HG03045 (cell line): Measurements from ENCODE around the gene ABCA9.
"Not testable (repeated sequence)": the region's sequence is repeated elsewhere in the genome, so short reads cannot be mapped to it uniquely, and the experiment has no call there.

Experiments used
- ATAC-seq: cut with Tn5 transposase; IDR thresholded peaks from one replicate; pipeline ENCODE4 v1.9.1; 2021; ENCODE audit warnings: mild to moderate bottlenecking, moderate library complexity; ENCODE audit not compliant: unreplicated experiment

ABCA9 gene

DNA sequence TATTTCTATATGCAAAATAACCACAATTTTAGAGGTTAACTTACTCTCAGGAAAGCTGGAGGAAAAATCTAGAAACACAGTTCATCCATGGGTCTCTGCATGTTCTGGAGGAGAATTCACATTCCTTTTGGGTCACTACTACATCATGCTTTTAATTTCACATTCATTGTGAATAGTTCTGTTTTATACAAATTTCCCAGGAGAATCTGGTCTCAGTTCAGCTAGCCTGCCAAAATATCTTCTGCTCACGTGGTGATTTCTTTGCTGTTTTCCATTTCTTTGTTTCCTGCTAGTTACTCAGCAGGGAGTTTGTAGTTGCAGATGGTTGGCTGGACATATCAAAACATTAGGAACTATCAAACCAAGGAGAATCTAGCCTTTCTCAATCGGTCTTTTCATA, at the start of gene ABCA9:
TSS of gene ABCA9 (minus strand) at position 106 of the 400 bp plus-strand sequence. CDS start 9,801 bp downstream, outside the sequence.
- ATAC-seq: no peak

- ATAC-seq: no peak
Measured at GRCh38 chr17:69105907-69106730, 45.4 kb upstream of the ABCA9 start.

- no peak for ATAC-seq
Measured at GRCh38 chr17:69103557-69104233, 43.0 kb upstream of the ABCA9 start.

GRCh38 chr17:69098625-69099024, 37.9 kb upstream of the ABCA9 start:
- no peak for ATAC-seq

DNA sequence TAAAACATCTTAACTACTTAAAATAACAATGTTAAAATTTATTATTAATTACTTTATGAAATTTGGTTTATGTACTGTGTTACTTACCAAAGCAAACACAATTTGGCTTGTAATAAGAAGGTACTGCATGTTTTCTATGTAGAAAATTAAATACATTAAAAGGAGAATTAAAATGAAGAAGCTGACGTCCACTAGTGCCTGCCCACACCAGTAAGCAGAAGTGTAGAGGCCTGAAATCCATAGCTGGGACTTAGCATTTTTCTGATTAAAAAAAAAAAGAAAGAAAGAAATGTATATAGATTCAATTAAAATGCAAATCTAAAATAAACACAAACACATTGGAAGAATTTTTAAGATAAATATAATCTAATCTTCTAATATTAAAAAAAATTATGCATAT, 35.8 kb upstream of the ABCA9 start:
- no peak for ATAC-seq

DNA sequence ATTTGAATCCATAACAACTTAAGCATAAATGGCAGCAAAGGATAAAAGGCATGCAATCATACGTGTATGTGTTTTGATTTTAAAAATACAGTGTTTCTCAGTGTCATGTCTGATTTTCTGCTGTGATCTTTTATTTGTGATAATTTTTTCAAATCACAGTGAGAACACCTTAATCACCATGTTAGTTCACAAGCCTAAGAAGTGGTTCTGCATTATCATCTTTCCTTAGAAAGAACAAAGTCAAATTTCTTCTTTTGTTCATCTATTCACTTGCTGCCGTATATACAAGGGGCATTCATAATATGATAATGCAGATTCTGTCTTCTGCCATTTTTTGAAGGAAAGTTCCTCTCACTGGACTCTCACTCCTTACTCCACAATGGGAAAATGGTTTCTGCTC, 33.3 kb upstream of the ABCA9 start:
- no peak for ATAC-seq

DNA sequence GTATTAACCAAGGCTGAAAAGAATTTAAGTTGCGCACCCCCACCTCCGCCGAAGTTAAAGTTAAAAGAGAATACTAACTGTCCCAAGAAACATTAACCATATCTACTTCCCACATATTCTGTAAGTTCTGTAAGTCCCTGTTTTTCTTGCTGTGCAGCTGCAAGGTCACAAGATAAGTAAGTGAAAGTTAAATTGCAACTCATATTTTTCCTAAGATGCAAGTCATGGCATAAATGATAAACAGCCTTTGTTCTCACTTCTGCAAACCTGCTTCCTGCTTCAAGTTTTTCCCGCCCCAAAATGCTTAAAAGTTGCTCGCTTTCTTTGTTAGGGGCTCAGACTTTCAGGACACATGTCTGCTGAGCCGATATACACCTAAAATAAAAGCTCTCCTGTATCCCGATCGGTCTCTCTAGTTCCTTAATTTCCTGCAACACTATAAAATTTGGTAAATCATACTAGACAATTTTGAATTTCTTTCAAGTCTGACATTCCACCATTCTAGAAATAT, 32.6 kb upstream of the ABCA9 start:
- ATAC-seq: no peak

- no peak for ATAC-seq
Measured at GRCh38 chr17:69090365-69090764, 29.6 kb upstream of the ABCA9 start.

DNA sequence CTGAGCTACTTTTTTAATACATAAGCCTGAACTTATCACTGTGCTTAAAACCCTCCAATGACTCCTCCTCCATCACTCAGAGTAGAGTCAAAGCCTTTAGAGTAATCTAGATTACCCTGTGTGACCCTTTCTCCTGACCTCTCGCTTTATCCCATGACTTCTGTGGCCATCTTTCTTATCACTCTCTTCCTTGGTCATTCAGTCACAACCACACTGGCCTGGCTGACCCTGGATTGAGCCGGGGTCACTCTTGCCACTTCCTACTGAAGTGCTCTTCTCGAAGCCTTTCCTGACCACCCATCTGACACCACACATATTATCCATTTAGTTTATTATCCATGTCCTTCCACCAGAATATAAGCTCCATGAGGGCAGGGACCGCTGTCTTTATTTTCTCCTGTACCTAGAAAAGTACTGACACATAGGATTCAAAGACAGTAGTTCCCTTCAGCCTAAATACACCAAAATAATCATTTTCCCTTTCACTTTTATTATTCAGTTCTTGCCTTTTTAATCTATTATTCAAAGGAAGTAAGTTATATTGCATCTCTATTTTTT, 28.0 kb upstream of the ABCA9 start:
- ATAC-seq: no peak

- ATAC-seq: no peak
Measured at GRCh38 chr17:69086641-69087040, 25.9 kb upstream of the ABCA9 start.

DNA sequence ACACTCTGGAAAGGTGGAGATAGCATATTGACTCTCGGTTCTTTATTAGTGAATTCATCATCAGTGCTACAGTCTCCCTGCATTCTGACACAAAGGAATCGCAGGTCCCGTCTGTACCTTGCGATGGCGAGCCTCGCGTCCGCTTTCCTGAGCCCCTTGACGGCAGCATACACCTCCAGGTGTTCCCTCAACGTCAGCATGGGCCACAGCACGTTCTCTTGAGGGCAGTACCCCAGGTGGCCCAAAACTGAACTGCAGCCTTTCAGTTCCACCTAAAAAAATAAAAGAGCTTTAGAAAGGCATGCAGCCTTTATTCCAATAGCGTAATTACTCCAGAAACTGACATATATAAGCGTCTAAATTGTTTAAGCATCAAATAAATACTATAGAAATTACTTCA, 24.2 kb upstream of the ABCA9 start:
- ATAC-seq: no peak

GRCh38 chr17:69082696-69083095, 22.0 kb upstream of the ABCA9 start:
- ATAC-seq: no peak

GRCh38 chr17:69078864-69079263, 18.1 kb upstream of the ABCA9 start:
- no peak for ATAC-seq

GRCh38 chr17:69075823-69076222, 15.1 kb upstream of the ABCA9 start:
- no peak for ATAC-seq

DNA sequence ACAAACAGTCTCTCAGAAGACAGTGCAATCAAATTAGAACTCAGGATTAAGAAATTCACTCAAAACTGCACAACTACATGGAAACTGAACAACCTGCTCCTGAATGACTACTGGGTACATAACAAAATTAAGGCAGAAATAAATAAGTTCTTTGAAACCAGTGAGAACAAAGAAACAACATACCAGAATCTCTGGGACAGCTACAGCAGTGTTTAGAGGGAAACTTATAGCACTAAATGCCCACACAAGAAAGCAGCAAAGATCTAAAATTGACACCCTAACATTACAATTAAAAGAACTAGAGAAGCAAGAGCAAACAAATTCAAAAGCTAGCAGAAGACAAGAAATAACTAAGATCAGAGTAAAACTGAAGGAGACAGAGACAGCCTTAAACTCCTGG, 12.7 kb upstream of the ABCA9 start:
- not testable (repeated sequence) for ATAC-seq

- ATAC-seq: not testable (repeated sequence)
Measured at GRCh38 chr17:69072803-69073256, 12.1 kb upstream of the ABCA9 start.

DNA sequence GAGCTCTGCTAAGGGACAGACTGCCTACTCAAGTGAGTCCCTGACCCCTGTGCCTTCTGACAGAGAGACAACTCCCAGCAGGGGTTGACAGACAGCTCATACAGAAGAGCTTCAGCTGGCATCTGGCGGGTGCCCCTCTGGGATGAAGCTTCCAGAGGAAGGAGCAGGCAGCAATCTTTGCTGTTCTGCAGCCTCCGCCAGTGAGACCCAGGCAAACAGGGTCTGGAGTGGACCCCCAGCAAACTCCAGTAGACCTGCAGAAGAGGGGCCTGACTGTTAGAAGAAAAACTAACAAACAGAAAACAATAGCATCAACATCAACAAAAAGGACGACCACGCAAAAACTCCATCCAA, 10.5 kb upstream of the ABCA9 start:
- not testable (repeated sequence) for ATAC-seq

GRCh38 chr17:69070378-69071232, 9.9 kb upstream of the ABCA9 start:
- not testable (repeated sequence) for ATAC-seq

- ATAC-seq: no peak
Measured at GRCh38 chr17:69069226-69069750, 8.6 kb upstream of the ABCA9 start.

DNA sequence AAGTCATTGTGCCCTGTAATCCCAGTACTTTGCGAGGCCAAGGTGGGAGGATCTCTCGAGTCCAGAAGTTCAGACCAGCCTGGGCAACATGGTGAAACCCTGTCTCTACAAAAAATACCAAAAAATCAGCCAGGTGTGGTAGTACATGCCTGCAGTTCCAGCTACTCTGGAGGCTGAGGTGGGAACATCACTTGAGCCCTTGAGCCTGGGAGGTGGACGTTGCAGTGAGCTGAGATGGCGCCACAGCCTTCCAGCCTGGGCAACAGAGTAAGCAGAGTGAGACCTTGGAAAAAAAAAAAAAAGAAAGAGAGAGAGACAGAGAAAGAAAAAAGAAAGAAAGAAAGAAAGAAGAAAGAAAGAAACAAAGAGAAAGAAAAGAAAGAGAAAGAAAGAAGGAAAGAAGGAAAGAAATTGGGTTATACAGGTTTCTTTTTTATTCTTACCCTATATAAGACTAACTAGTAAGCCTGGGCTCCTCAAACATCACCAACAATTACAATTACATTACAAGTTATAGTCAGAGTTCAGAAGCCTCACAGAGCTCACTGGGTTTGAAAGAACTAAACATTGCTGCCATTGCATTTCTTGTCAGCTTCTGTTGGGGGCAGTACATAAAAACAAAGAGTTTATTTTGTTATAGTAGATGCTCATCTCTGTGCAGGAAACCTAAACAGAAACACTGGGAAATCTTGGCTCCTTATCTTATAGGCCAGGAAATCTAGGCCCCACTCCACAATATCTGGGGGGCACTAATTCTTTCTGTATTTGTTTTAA, 6.7 kb upstream of the ABCA9 start:
- ATAC-seq: no peak
